T-helper 2 cell (primary cell): ENCODE data around the gene TRMT6.

Experiments used
- DNase-seq, 5 experiments: peaks; one replicate each; pipeline versions ENCODE4 v3.0.0 to v3.0.0-alpha.2; 2012 to 2022

The TRMT6 gene

DNA sequence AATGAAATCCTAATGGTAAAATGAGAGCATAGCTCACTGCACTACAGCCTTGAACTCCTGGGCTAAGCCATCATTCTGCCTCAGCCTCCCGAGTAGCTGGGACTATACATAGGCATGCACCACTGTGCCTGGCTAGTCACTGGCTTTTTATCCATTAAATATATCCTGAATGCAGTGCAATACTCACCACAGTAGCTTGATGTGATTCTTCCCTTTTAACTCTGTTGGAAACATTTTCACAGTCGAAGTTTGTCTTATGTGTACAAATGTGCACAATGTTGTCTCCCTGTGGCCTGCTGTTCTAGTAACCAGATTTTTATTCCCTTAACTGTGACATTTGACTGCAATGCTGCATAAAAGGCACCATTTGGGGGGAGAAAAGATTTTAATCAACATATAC lies 56.7 kb downstream of the TRMT6 start:
- no peak for DNase-seq

DNA sequence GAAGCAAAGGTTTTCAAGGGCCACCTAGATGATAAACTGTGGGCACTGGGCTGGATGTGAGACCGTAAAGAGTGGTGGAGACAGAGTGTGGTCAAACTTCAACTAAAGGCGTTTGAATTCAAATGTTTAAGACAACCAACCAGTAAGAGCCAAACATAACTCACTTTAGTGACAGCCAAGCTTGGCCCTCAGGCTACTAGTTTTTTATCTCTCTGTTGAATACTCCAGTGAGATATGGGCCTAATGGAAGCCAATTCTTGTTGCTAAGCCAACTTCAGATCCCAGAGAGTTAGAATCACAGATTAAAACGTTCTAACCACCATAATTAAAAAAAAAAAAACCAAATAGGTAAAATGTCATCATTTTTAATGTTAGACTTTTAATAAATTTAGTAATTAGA lies 57.3 kb downstream of the TRMT6 start:
- DNase-seq = no peak

DNA sequence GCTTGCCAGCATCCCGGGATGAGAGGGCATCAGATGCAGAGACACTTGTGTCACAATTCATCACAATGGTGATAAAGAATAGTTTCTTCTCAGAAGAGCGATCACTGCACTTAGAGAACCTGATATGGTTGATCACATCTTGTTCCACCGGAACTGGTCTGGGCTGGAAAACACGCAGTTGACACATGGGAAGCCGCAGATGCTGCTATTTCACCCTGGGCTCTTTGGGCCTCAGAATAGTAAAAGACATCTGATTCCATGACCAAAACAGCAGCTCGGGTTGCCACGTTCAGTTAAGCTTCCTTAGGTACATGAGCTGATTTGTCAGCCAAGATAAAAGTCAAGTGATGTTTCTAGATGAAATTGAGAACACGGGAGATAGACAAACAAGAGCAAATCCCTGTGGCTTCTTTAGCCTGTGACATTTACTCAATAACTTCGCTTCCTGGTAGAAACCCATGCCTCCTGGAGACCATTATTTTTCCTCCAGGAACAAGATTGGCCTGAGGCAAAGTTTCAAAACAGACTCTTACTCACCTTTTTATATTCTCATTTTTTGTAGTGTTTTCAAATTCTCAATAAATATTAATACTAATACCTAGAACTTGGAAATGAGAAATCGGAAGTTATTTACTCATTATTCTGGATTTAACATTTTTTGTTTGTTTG lies 59.4 kb downstream of the TRMT6 start:
- no peak for DNase-seq

DNA sequence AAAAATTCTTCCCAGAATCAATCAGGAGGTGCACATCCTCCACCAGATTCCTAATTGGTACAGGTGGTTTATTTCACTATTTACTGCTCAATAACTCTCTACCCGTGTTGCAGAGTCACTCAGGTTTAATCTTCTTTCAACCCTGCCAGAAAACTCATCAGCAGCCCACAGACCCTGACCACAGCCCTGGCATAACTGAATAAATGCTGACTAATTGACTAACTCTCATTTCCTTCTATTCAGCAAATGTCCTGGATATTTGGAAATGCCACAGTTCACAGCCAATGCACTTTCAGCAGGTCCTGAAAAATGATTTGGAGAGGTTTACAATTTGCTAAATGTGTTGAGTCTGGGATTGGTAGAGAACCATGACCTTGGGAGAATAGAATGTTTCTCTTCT lies 62.3 kb downstream of the TRMT6 start:
- DNase-seq = no peak

DNA sequence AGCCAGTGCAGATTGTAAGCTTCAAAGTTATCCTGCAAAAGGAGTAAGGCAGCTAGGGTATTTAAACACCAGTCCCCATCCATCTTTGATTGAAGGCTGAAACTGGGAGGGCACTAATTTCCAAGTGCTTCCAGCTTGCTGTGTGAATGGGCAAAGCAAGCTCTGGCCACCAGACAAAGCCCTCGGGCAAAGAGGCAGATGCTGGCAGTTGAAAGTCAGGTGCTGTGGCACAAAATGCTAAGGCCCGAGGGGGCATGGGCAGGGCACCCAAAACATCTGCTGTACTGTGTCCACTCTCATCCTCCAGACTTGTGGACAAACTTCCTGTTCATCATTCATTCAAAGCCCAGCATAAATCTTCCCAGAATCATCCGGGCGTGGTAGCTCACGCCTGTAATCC lies 62.9 kb downstream of the TRMT6 start:
- no peak for DNase-seq
